ENCODE results near the gene RPS28.
A peak's percentile ranks its signal among the peaks of the same experiment; 100 is the strongest.
"Not testable (repeated sequence)": the region's sequence is repeated elsewhere in the genome, so short reads cannot be mapped to it uniquely, and the experiment has no call there.

RPS28 gene

GRCh38 chr19:8343483-8343844 lies 22.2 kb downstream of the RPS28 start:
- no peak for DNase-seq

GRCh38 chr19:8349629-8350372 lies 28.5 kb downstream of the RPS28 start:
- not testable (repeated sequence) for DNase-seq

GRCh38 chr19:8352134-8352827 lies 31.0 kb downstream of the RPS28 start:
- DNase-seq, result no peak

- not testable (repeated sequence) for DNase-seq
Measured at GRCh38 chr19:8352845-8353244, 31.5 kb downstream of the RPS28 start.

- no peak for DNase-seq
Measured at GRCh38 chr19:8355631-8356402, 34.5 kb downstream of the RPS28 start.

- DNase-seq, result no peak
Measured at GRCh38 chr19:8357007-8357521, 35.8 kb downstream of the RPS28 start.

- DNase-seq, result no peak
Measured at GRCh38 chr19:8358948-8359347, 37.7 kb downstream of the RPS28 start.

GRCh38 chr19:8360196-8360595 lies 38.9 kb downstream of the RPS28 start:
- DNase-seq, result no peak

- DNase-seq, result peak in 1 of 2 experiments; percentile 29
Measured at GRCh38 chr19:8361921-8362793, 40.9 kb downstream of the RPS28 start.

- no peak for DNase-seq
Measured at GRCh38 chr19:8363803-8364771, 42.8 kb downstream of the RPS28 start, which contains the start of gene ANGPTL4. TSS of gene ANGPTL4 (plus strand) at chr19:8364155. CDS start at chr19:8364322, 167 bp downstream.

GRCh38 chr19:8366121-8366581 lies 44.9 kb downstream of the RPS28 start:
- DNase-seq, result no peak

GRCh38 chr19:8366961-8367326 lies 45.6 kb downstream of the RPS28 start:
- no peak for DNase-seq

GRCh38 chr19:8367327-8368001 lies 46.2 kb downstream of the RPS28 start:
- DNase-seq, result no peak

- DNase-seq, result no peak
Measured at GRCh38 chr19:8370176-8371010, 49.1 kb downstream of the RPS28 start.

GRCh38 chr19:8371011-8371804 lies 49.9 kb downstream of the RPS28 start:
- DNase-seq, result no peak

All from NCI-H2081 (cell line).